ENCODE measurements around the gene GRIPAP1.
"Not testable (repeated sequence)": the region's sequence is repeated elsewhere in the genome, so short reads cannot be mapped to it uniquely, and the experiment has no call there.

The GRIPAP1 gene

DNA sequence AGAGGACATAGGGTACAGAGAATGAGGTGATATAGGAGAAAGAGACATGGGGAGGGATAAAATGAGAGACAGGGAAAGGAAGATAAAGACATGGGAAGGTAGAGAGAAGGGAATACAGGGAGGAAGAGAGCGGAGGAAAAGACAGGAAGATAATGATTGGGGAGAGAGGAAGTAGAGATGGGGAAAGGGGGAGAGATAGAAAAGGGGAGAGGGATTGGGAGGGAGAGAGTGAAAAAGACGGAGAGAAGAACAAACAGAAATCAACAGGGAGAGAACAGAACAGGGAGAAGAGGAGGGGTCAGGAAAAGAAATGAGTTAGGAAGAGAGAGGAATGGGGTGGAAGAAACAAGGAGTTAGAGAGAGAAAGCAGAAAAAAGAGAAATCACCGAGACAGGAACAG, 4.6 kb downstream of the GRIPAP1 start:
- no peak overlapping the region for H3K4me3 ChIP-seq (ENCODE audit: low read depth, low read length)
- no peak for DNase-seq (ENCODE audit: low read depth)
- TF ChIP-seq, protein P1, sequence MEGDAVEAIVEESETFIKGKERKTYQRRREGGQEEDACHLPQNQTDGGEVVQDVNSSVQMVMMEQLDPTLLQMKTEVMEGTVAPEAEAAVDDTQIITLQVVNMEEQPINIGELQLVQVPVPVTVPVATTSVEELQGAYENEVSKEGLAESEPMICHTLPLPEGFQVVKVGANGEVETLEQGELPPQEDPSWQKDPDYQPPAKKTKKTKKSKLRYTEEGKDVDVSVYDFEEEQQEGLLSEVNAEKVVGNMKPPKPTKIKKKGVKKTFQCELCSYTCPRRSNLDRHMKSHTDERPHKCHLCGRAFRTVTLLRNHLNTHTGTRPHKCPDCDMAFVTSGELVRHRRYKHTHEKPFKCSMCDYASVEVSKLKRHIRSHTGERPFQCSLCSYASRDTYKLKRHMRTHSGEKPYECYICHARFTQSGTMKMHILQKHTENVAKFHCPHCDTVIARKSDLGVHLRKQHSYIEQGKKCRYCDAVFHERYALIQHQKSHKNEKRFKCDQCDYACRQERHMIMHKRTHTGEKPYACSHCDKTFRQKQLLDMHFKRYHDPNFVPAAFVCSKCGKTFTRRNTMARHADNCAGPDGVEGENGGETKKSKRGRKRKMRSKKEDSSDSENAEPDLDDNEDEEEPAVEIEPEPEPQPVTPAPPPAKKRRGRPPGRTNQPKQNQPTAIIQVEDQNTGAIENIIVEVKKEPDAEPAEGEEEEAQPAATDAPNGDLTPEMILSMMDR (IDR thresholded peaks at IDR 0.05; ENCODE audit: low read depth, low read length, missing control alignments): no peak

DNA sequence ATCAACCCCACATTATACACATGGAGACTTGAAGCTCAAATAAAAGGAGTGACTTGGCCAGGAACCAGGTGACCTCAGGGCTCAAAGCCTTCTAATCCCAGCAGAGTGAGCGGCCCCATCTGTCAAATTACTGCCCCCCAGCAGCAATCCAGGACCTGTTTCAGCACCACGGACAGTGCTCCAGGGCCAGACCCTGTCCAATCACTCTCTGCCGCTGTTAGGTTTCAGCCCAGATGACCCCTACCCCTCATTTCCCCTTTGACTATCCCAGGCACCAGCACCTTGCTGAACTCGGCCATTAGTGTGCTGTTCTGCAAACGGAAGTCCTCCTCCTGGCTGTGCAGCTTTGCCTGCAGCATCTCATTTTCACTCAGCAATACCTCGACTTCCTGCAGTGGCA, 5.1 kb downstream of the GRIPAP1 start:
- no peak overlapping the region for H3K4me3 ChIP-seq (ENCODE audit: low read depth, low read length)
- TF ChIP-seq, protein P1 (IDR thresholded peaks at IDR 0.05; ENCODE audit: low read depth, low read length, missing control alignments): no peak
- no peak for DNase-seq (ENCODE audit: low read depth)

DNA sequence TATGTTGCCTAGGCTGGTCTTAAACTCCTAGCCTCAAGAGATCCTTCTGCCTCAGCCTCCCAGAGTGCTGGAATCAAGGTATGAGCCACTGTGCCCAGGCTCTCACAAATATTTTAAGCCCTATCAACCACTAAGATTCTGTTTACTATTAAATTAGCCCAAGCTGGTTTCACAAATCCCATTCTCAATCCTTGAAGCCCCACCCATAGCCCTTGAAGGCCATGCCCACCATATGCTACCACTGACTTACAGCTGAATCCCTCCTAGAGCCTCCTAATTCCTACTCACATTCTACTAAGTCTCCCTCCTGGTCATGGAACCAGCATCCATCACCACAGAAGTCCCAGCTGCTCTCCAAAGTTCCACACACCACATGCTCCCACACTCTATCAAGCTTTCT, 9.7 kb downstream of the GRIPAP1 start:
- no peak overlapping the region for H3K4me3 ChIP-seq (ENCODE audit: low read depth, low read length)
- no peak for DNase-seq (ENCODE audit: low read depth)
- TF ChIP-seq, protein P1 (IDR thresholded peaks at IDR 0.05; ENCODE audit: low read depth, low read length, missing control alignments): no peak

GRCh38 chrX:48989483-48989882, 12.6 kb downstream of the GRIPAP1 start:
- no peak for DNase-seq (ENCODE audit: low read depth)
- TF ChIP-seq, protein P1 (IDR thresholded peaks at IDR 0.05; ENCODE audit: low read depth, low read length, missing control alignments): no peak
- no peak overlapping the region for H3K4me3 ChIP-seq (ENCODE audit: low read depth, low read length)

DNA sequence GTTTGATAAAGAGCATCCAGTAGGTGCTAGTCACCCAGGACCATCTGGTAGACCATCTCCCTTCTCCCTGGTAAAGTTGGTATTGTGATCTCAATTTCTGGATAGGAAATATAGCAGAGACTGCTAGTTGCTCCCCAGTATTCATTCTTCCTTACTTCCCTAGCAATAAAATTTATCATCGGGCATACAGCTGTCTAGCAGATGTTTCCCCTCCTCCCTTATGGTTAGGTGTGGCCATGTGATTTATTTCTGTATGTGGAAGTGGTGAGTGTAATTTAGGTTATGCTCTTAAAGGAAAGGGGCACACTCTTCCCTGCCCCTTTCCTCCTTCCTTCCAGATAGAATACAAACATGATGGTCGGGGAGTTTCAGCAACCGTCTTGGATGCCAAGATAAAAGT, 18.2 kb downstream of the GRIPAP1 start:
- no peak overlapping the region for H3K4me3 ChIP-seq (ENCODE audit: low read depth, low read length)
- TF ChIP-seq, protein P1 (IDR thresholded peaks at IDR 0.05; ENCODE audit: low read depth, low read length, missing control alignments): no peak
- no peak for DNase-seq (ENCODE audit: low read depth)

GRCh38 chrX:48983081-48983480, 19.0 kb downstream of the GRIPAP1 start:
- no peak overlapping the region for H3K4me3 ChIP-seq (ENCODE audit: low read depth, low read length)
- TF ChIP-seq, protein P1 (IDR thresholded peaks at IDR 0.05; ENCODE audit: low read depth, low read length, missing control alignments): no peak
- DNase-seq (ENCODE audit: low read depth): no peak

DNA sequence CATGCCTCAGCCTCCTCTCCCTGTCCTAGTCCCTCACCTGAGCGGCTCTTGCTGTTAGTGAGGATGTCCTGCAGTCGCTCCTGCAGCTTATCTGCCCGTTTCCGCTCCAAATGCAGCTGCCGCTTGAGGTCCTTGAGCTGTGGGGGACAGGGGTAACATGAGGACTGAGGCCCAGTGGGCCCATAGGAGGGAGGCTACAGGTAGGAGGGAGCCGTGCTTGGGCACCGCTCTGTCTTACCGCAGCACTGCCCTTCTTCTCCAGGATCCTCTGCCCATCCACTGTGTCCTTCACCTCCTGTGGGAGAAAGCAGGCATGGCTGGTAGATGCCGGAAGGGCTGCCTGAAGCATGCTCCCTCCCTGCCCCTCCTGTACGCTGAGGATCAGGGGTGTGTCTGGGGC, 20.9 kb downstream of the GRIPAP1 start:
- TF ChIP-seq, protein P1 (IDR thresholded peaks at IDR 0.05; ENCODE audit: low read depth, low read length, missing control alignments): no peak
- no peak overlapping the region for H3K4me3 ChIP-seq (ENCODE audit: low read depth, low read length)
- no peak for DNase-seq (ENCODE audit: low read depth)

DNA sequence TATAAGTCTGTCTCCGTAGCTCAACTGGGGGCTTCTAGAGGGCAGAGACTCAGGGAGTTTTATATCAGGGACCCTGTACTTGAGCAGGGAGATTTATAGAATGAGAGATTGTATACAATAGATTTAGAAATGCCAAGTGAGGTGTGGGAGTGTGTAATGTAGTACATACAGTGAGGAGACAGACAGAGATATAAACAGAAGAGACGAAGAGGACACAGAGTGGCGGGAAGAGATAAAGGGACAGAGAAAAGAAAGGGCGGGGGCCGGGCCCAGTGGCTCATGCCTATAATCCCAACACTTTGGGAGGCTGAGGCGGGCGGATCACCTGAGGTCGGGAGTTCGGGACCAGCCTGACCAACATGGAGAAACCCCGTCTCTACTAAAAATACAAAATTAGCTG, 21.7 kb downstream of the GRIPAP1 start:
- DNase-seq (ENCODE audit: low read depth); H3K4me3 ChIP-seq (ENCODE audit: low read depth, low read length): not testable (repeated sequence)
